ENCODE measurements around the gene WDPCP.
"Not testable (repeated sequence)": the region's sequence is repeated elsewhere in the genome, so short reads cannot be mapped to it uniquely, and the experiment has no call there.

Gene WDPCP

DNA sequence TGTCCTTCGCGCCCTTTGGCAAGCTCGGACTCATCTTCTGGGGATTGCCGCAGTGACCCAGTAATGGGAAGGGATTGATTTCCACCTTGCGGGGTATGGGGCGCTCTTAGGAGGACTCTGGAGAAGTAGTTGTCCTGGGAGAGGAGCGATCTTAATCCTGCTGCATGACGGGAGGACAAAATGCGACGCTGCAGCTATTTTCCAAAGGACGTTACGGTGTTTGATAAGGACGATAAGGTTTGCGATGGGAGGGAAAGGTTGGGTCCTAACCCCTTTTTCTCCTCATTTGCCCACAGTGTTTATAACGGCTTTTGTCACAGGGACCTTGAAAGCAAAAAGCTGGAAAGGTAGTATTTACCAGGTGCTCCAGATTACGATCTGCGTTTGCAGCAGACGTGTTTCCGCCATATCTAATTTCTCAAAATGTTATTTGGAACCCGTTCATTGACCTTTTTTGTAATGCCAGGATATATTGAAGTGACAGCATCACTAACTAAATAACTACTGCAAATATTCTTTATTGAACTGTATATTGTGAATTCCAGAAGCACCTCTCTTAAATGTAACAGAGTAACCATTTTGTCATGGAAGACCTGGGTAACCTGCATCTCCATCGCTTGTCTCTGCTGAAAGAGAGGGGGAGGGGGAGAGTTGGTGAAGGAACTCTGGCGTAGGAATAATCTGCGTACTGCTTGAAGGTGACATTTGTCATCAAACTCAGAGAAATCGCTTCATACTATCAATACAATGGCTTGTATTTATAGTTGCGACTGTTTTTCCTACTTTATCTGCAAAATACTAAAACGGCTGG, 1.1 kb upstream of the WDPCP start:
- DNase-seq = peak; percentile 52

- peak; percentile 10 for DNase-seq
These were observed 378 bp downstream of the WDPCP start for GRCh38 chr2:63587814-63588384.

GRCh38 chr2:63582873-63583272, 5.4 kb downstream of the WDPCP start:
- no peak for DNase-seq

GRCh38 chr2:63581298-63581961, 6.8 kb downstream of the WDPCP start:
- no peak for DNase-seq

- no peak for DNase-seq
These were observed 7.5 kb downstream of the WDPCP start for GRCh38 chr2:63580651-63581297.

DNA sequence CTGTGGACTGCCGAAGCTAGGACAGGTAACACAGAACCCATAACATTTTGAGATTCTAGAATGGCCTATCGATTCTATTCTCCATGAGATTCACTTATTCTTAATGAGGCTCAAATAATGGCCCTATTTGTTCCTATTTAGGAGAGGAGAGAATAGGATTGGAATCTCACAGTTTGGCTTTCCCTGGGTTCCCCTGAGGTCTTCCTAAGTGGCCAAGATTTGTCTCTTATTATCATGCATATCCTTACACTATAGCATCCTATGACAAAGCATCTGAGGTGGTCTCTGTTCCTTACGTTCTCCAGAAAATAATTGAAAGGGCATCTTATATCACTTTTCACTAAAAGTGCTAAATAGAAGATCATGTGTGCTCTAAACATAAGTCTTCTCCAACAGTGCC, 9.5 kb downstream of the WDPCP start:
- DNase-seq = no peak

DNA sequence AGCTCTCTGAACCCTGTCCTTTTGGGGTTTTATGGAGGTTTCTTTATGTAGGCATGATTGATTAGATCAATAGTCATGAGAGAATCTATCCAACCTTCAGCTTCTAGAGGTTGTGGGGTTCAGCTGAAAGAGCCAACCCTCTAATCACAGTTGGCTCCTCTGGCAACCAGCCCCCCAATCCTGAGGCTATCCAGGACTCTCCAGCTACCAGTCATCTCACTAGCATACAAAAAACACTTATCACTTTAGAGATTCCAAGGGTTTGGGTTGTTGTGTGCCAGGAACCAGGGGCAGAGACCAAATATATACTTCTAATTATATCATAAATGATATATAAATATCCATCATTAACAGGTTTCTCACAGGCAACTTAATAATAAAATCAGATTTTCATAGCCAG, 11.7 kb downstream of the WDPCP start:
- no peak for DNase-seq

DNA sequence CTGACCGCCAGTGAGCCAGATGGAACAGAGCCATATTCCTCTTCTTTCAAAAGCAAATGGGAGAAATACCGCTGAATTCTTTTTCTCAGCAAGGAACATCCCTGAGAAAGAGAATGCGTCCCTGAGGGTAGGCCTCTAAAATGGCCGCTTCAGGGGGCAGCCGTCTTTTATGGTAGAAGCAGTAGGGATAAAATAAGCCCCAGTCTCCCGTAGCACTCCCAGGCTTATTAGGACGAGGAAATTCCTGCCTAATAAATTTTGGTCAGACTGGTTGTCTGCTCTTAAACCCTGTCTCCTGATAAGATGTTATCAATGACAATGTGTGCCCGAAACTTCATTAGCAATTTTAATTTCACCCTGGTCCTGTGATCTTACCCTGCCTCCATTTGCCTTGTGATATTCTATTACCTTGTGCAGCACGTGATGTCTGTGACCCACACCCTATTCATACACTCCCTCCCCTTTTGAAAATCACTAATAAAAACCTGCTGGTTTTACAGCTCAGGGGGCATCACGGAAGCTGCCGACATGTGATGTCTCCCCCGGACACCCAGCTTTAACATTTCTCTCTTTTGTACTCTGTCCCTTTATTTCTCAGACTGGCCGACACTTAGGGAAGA, 14.4 kb downstream of the WDPCP start:
- not testable (repeated sequence) for DNase-seq

- DNase-seq = not testable (repeated sequence)
These were observed 15.3 kb downstream of the WDPCP start for GRCh38 chr2:63573026-63573425.

DNA sequence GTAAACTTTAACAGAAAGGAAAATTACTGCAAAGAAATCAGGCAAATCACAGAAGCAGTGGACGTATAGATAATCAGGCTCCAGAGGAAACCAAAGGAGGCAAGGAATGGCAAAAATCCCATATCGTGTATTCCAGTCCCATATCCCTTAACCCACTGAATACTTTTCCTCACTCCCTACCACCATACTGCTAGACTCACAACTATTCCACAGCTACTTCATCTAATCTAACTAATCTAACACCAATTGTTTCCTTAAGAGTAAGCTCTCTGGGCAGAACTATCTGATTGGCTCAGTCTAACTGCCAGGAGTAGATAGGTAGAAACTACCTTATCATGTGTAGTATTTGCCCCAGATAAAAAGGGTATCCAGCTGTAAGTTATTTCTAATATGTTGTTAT, 16.3 kb downstream of the WDPCP start:
- no peak for DNase-seq

DNA sequence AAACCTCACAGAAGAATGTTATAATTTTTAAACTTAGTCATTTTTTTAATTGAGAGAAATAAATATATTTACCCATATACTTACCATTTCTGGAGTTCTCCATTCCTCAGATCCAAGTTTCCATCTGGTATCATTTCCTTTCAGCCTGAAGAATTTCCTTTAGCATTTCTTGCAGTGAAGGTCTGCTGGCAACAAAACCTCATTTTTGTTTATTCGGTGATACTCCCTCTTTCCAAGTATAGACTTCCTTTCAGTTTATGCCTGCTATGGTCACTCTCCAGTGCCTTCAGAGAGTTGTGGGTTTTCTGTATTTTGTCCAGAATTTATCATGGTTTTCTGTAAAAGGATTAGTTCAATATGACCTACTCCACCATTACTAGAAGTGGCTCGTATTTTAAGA, 17.0 kb downstream of the WDPCP start:
- no peak for DNase-seq

DNA sequence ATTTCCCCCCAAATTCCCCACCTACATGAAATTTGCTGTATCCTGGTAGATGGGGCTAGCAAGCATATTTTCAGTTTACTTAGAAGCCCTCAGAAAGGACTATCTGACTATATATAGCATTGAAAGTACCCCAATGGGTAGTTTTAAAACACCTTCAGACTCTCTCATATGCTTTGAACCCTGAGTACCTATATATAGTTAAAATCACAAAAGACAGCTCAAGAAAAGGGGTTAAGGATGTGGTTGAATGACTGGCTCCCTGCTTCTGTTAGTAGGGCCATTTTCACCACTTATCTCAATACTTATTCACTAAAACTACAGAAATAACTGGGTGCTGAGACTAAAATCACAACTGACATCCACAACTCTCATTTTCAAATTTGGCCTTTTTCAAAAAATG, 18.5 kb downstream of the WDPCP start:
- no peak for DNase-seq

DNA sequence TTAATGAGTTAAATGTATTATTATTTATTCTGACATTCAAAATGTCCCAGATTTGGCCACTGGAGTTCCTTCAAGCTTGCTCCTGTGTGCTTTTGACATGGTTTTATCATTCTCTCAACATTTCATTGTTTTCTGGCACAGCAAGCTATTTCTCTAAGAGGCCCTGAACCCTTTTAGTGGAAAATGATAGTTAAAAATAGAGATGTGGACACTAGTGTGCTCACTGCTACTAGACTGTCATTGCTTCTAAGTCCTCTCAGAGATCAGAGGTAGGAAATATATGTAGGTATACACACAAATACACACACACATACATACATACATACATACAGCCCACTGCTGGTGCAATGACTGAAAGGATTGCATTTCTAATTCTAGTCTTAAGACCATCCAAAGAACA, 25.5 kb downstream of the WDPCP start:
- DNase-seq = no peak

- not testable (repeated sequence) for DNase-seq
These were observed 29.4 kb downstream of the WDPCP start for GRCh38 chr2:63558922-63559321.

- DNase-seq = not testable (repeated sequence)
These were observed 30.5 kb downstream of the WDPCP start for GRCh38 chr2:63557819-63558218.

GRCh38 chr2:63555931-63556330, 32.3 kb downstream of the WDPCP start:
- no peak for DNase-seq

DNA sequence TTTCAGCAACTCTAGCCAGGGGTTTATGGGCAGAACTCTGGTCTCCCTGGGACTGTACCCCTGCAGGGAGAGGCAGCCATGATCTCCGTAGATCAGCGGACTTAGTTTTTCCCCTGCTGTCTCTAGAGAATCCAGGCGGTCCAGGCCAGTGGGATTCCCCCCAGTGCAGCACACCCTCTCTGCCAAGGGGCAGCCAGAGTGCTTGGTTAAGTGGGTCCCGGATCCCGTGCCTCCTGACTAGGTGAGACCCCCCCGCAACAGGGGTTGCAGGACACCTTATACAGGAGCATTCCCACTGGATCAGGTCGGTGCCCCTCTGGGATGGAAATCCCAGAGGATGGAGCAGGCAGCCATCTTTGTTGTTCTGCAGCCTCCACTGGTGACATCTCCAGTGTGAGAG, 33.0 kb downstream of the WDPCP start:
- no peak for DNase-seq

GRCh38 chr2:63553049-63553448, 35.2 kb downstream of the WDPCP start:
- DNase-seq = no peak

DNA sequence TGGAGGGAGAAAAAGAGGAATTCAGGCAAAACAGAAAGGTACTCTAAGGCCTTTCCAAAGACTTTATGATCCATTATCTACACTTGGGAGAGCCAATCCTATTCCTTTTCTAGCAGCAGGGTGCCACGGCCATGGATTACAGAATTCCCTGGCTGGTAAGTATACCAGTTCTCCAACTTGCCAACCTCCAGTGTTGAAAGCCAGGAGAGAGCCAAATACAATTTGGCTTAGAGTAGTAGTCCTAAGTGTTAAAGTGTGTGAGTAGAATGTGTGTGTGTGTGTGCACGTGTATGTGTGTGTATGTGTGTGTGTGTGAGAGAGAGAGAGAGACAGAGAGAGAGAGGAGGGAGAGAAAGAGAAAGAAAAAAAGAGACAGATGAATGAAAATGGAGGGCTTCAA, 43.3 kb downstream of the WDPCP start:
- DNase-seq = no peak

GRCh38 chr2:63544017-63544627, 44.2 kb downstream of the WDPCP start:
- DNase-seq = peak; percentile 46

DNA sequence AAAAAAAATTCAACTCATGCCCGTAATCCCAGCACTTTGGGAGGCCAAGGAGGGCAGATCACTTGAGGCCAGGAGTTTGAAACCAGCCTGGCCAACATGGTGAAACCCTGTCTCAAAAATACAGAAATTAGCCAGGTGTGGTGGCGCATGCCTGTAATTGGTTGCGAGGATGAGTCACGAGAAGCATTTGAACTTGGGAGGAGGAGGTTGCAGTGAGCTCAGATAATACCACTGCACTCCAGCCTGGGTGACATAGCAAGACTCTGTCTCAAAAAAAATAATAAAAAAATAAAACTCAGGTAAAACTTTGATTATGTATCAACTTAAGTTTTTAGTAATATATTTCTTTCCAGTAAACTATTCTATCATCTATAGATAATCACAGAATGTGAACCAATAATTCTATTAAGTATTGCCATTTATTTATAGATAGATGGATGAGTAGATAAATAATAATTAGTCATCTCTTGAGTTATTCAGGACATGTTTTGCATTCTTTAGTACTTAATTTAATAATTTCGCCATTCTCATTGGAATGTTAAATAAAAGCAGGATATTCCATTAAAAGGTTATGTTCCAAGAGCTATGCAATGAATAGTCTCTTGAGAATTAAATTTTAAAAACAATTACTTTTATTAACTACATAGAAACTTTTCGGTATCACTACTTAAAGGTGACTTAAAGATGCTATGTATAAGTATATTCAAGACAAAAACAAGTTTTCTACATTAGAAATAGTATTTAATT, 48.7 kb downstream of the WDPCP start:
- DNase-seq = no peak

- no peak for DNase-seq
These were observed 49.9 kb downstream of the WDPCP start for GRCh38 chr2:63538390-63538789.

All from NCI-H2171 treated with DMSO at 0.1 percent for 48 hours (cell line).